SHP77 (cell line): ENCODE measurements around the gene NPPA.
"Not testable (repeated sequence)": the region's sequence is repeated elsewhere in the genome, so short reads cannot be mapped to it uniquely, and the experiment has no call there.

ENCODE experiments used
- DNase-seq, 2 experiments: peaks; one replicate each; lab custom pipeline; 2025; lab: John Stamatoyannopoulos, UW

NPPA gene

DNA sequence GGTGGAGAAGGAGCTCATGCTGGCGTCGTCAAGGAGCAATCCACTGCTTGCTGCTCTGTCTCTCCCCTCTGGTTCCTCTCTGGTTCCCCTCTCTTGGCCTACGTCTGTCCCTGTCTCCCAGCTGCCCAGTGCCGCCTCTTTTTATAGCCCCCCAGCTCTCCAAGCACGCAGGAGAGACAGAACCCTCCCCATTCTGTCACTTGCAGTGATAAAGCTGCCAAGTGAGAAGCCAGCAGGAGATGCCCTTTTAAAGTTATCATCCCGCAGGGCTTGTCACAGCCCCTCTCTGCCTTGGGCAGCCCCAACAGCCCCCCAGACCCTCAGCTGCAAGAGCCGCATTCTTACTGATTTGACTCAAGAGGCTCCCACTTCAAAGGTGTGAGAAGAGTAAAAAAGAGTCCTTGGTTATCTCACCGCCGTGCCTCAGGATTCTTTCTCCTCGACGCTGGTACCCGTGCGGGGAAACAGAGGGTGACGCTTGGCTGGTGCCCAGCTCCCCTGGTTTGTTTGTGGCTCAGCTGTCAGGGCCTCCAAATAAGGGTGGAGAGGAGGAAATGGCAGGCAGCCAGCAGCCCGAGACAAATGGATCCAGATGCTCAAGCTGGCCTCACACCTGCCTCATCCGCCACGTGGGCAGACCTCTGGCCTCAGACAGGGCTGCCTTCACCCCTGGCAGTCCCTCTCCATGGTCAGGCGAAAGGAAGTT lies at the start of gene NPPA:
Gene NPPA (minus strand): TSS at position 117 of the 706 bp plus-strand sequence. CDS start 99 bp downstream, at position 18.
- DNase-seq = peak; percentile 92 to 93

GRCh38 chr1:11894501-11894900 lies 46.9 kb upstream of the NPPA start:
- not testable (repeated sequence) for DNase-seq

DNA sequence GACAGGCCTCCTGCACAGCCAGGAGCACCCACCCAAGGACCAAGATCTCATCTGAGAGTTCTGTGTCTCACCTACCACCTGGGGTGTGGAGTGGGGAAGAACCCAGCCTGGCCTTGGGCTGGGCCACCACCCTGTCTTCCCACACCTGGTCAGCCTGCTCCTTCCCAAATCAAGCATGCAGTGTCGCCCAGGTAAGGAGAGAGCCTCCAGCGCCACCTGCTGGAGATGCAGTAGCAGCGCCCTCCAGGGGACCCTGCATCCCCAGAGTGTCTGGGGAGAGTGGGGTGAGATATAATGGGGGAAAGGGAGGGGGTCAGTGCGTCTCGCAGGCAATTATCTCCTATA lies 46.3 kb upstream of the NPPA start:
- DNase-seq = peak; percentile 46 to 53

DNA sequence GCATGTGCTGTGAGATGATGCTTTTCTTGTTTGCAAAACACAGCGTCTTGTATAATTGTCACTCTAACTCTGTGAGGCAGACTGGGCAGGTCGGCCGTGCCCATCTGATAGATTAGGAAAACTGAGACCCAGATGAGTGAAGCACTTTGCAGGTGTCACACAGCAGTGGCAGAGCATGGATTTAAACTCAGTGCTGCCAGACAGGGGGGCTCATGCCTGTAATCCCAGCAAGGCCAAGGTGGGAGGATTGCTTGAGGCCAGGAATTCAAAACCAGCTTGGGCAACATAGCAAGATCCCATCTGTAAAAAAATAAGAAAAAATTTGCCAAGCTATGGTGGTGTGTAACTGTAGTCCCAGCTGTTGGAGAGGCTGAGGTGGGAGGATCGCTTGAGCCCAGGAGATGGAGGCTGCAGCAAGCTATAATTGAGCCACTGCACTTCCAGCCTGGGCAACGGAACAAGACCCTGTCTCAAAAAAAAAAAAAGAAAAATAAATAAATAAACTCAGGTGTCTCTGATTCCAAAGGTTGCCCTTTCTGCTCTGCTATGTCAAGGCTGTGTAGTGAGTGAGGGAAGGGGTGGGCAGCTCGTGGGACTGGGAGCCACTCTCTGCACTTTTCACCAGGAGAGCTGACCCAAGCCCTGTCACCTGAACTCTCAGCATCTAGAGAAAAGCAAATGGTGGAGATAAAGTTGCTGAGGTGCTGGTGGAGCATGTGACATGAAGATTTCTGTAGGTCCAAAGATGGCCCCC lies 44.0 kb upstream of the NPPA start:
- DNase-seq = no peak

- no peak for DNase-seq
These were observed 41.3 kb upstream of the NPPA start for GRCh38 chr1:11888877-11889208.

GRCh38 chr1:11888206-11888876 lies 40.8 kb upstream of the NPPA start:
- DNase-seq = no peak

DNA sequence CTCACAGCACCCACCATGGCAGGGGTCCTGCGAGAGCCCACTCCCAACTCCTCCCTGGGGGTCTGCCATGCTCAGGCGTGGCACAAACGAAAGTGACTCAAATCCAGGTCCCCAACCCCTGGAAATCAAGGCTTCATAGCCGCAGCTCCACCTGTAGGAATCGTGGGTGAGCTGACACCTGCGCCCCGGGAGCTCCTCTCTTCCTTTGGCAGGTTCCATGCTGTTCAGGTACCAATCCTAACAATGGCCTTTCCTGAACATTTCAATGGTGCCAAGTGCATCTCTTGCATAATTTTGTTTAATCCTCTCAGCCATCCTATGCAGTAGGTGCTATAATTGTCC lies 40.1 kb upstream of the NPPA start:
- no peak for DNase-seq

- no peak for DNase-seq
These were observed 39.5 kb upstream of the NPPA start for GRCh38 chr1:11886986-11887665.

- no peak for DNase-seq
These were observed 38.3 kb upstream of the NPPA start for GRCh38 chr1:11885916-11886315.

DNA sequence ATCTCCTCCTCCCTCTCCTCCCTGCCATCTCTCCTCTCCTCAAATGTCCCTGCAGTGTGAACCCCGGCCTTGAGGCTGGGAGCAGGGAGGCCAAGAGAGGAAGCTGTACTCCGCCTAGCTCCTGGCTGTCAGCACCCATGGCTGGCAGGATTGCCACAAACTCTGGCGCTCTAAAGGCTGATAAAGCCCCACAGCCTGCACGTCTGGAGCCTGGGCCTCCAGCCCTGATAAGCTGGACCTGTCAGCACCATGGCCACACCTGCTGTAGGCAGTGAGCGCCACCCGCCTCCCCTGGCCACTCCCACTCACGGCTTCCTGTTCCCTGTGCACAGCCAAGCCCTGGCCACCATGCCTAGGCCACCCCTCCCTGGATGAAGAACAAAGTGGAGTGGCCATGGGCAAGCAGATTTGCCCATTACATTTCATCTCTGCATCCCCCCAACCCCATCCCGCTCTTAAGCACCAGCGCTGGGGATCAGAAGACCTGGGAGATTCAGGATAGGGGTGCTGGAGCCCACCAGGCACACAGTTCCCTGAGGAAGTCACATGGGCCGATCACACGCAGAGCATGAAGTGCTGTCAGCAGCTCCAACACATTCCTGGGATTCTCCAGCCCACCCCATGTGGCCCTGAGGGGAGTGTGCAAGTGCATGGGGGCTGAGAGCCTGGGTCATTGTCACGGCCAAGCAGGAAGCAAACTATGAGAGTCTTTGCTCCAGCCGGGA lies 35.4 kb upstream of the NPPA start:
- peak; percentile 28 to 32 for DNase-seq

DNA sequence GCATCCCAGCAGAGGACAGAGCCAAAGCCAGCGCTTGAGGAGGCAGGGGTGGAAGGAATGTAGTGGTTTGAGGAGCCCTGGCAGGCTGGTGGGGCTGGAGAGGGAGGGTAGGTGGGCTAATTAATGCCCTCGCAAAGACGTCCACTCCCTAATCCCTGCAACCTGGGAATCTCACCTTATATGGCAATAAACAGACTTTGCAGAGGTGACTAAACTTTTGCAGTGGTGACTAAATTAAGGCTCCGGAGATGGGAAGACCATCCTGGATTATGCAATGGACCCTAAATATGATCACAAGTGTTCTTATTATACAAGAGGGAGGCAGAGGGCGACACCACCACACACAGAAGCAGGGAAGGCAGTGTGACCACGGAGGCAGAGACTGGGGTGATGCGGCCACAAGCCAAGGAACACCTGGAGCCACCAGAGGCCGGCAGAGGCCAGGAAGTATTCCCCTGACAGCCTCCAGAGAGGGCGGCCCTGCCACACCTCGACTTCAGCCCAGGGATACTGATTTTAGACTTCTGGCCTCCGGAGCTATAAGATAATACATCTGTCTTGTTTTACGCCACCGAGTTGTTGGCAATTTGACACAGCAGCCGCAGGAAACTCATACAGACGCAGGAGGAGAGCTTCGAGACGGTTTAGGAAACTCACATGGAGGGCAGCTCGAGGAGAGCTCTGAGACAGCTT lies 34.3 kb upstream of the NPPA start:
- DNase-seq = no peak

DNA sequence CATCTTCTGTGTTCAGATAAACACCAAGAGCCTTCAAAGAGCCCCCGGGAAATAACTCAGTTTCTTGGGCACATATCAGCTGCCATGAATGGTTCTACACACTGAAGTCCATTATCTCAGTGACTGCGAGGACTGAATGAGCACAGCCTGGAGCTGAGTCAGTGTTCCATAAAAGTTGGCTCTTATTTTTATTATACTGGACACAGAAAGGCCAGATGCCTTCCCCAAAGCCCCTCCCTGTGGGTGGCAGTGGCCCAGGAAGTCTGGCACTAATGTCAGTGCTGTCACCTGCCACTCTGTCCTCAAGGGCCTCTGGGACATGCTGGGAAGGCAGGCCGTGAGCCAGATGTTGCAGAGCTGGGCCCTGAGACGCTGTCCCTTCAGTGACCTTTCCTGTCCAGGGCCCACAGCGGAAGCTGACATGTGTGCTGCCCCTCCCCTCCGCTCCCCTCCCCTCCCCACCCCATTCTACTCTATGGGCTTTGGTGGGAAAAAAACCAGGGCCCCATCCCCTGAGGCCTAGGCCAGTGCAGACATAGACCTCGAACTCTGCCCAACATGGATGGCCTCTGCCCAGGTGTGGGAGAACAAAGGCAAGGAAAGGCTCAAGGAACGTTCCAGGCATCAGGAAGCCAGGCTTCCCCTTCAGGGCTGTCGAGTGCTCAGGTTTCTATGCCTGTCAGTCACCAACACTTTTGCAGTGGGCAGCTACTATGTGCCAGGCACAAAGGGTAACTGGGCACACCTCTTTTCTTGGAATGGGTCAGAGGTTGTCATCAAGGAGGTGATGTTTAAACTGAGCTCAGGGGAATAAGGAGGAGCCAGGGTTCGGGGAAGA lies 33.5 kb upstream of the NPPA start:
- DNase-seq = peak; percentile 51 to 72

- peak in 1 of 2 experiments; percentile 30 for DNase-seq
These were observed 32.6 kb upstream of the NPPA start for GRCh38 chr1:11880181-11880575.

DNA sequence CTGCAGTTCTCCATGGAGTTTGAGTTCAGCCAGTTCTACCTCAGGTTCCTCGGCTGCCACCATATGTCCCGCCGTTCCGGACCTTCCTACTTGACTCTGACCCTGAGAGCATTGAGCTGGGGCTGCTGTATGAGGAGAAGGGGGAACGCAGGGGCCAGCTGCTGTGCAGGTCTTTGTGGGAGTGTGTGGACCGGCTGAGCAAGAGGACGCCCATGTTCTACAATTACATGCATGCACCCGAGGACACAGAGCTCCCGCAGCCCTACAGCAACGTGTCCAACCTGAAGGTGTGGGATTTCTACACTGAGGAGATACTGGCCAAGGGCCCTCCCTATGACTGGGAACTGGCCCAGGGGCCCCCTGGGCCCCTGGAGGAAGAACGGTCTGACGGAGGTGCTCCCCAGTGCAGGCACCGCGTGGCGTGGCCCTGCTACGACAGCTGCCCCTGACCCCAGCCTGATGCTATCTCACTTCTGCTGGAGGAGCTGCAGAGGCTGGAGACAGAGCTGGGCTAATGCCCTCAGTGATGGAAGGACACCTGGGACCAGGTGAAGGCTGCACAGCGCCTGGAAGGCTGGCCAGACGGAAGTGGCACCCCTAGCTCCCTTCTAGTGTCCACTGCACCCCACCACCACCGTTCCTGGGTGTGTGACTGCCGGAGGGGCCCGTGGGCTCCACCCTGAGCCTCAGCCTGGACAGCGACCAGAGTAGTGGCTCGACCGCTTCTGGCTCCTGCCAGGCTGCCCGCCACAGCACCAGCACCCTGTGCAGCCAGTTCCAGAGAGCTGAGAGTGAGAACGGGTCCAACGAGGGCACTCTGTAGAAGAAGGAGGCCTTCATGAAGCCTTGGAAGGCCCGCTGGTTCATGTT lies 32.0 kb upstream of the NPPA start:
- DNase-seq = no peak

- DNase-seq = no peak
These were observed 31.3 kb upstream of the NPPA start for GRCh38 chr1:11878891-11879190.

DNA sequence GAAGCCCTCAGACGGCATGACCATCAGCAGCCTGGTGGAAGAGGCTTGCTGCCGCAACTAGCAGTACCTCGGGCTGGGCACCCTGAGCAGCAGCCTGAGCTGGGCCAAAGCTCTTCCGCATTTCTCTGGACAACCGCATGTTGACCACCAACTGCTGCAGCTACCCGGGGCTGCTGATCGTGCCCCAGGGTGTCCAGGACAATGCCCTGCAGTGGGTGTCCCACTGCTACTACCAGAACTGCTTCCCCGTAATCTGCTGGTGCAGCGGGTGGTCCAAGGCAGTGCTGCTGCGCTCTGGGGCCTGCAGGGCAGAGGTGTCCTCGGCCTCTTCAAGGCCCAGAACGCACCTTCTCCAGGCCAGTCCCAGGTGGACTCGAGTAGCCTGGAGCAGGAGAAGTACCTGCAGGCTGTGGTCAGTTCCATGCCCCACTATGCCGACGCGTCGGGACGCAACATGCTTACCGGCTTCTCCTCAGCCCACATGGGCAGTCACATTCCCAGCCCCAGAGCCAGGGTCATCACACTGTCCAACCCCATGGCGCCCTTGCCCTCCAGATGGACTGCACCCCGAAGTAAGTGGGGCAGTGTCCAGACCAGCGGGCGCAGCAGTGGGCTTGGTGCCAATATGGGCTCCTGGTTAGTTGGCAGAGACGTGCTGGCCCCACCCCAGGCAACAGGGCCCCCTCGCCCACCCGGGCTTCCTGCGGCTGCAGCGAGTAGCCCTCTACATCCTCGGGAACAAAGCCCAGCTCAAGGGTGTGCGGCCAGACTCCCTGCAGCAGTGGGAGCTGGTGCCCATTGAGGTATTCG lies 30.7 kb upstream of the NPPA start:
- DNase-seq = no peak

DNA sequence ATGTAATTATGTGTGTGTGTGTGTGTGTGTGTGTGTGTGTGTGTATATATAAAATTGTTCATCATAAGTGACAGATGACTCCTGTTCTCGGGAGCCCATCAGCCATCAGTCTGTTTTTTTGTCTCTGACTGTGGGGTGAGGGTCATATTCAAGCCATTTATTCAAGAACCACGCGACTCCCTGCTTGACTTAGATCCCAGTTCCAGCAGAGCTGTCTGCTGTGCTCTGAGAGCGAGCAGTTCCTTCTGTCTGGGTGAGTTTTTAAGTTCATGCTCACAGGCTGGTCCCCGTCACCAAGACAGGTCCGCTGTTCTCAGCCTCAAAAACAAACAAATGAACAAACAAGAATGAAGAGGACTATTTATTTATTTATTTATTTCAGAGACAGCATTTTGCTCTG lies 29.5 kb upstream of the NPPA start:
- DNase-seq = no peak

GRCh38 chr1:11875094-11875493 lies 27.5 kb upstream of the NPPA start:
- no peak for DNase-seq

- DNase-seq = no peak
These were observed 27.0 kb upstream of the NPPA start for GRCh38 chr1:11874624-11875023.
